Non-pigmented ciliary epithelial cell (primary cell): Measurements from ENCODE around the gene ZNF84.

Source experiments
- DNase-seq: peaks from one replicate; pipeline ENCODE4 v3.0.0-alpha.2; 2010; ENCODE audit warnings: low read depth

The ZNF84 gene

DNA sequence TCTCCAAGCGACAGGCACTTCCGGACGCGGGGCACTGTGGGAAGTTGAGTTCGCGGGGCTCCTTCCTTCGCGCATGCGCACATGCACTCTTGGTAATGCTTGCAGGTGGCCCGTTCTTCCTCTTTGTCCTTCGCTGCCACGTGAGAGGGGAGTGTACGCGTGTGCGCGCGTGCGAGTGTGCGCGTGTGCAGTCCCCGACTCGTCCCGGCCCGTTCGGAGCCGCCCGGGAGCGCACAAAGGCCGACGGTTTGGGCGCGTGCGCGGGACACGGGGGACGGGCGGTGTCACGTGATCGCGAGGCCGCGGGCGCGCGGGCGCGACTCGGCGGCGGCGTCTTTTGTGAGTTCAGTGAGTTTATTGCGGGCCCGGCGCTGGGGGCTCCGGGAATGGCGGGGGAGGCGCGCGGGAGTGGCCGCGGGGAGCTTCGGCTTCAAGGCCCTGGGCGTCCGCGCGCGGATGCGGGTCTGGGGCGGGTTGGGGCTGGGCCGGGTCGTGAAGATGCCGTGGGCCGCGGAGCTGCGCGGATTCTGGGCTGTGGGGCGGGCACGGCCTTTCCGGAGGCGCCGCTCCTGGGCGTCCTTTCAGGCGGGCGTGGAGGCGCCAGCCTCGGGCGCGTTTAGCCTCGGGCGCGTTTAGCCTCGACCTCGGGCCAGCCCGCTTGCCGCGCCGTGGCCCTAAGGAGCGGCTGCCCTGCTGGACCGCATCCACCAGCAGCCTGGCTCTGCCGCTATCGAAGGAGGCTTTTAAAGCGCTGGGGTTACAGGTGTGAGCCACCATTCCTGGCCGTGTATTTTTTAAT lies at the start of gene ZNF84:
TSS of gene ZNF84 (plus strand) at position 303 of the 799 bp plus-strand sequence. CDS start 3,959 bp downstream, outside the sequence.
- peak; percentile 90 for DNase-seq

DNA sequence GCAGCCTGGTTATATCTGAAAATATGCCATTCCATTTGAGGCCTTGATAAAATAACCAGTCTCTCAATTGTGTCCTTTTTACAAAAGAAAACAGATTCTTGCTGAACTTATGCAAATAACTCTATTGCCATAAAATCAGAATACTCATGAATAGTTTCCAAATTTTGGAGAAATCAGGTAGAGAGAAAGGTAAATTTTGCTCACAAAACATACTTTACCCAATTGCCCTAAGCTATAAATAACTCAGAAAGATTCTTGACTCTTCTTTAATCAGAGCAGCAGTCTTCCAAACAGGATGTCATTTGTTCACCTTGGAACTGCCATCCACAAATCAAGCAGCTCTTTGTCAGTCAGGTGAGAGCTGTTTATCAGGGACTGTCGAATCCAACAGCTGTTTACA lies 38.6 kb upstream of the ZNF84 start:
- no peak for DNase-seq

DNA sequence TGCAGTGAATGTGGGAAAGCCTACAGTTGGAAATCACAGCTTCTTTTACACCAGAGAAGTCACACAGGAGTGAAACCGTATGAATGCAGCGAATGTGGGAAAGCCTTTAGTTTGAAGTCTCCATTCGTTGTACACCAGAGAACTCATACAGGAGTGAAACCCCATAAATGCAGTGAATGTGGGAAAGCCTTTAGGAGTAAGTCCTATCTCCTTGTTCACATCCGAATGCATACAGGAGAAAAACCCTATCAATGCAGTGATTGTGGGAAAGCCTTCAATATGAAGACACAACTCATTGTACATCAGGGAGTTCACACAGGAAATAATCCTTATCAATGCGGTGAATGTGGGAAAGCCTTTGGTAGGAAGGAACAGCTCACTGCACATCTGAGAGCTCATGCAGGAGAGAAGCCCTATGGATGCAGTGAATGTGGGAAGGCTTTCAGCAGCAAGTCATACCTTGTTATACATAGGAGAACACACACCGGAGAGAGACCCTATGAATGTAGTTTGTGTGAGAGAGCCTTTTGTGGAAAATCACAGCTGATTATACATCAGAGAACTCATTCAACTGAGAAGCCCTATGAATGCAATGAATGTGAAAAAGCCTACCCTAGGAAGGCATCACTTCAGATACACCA lies 26.5 kb upstream of the ZNF84 start:
- DNase-seq, result no peak

DNA sequence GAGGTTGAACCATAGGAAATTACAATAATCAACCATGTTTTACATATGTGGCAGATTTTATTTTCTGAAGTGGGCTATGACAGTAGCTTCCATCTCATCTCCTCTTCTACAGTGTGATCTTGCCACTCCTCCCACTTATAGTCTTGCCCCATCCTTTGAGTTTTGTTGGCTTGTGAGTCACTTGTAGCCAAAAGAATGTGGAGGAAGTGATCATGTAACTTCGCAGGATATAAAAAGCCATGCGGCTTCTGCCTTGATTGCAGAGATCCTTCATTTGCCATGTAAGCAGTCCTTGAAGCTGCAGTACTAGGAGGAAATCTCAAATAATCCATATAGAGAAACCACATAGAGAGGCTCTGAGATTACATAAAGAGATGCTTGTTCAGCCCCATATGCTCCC lies 13.7 kb upstream of the ZNF84 start:
- no peak for DNase-seq

DNA sequence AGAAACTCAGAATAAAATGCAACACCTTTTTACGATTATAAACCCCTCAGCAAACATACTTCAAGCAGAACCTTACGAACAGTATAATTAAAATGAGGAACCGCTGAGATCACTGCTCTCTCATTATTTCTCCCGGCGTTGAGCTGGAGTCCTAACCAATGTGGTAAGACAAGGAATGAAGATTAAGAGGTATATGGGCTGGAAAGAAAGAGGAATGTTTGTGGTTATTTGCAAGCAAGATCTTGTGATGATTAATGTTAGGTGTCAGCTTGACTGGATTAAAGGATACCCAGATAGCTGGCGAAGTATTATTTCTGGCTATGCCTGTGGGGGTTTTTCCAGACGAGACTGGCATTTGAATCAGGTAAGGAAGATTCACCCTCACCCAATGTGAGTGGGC lies 10.3 kb upstream of the ZNF84 start:
- no peak for DNase-seq

DNA sequence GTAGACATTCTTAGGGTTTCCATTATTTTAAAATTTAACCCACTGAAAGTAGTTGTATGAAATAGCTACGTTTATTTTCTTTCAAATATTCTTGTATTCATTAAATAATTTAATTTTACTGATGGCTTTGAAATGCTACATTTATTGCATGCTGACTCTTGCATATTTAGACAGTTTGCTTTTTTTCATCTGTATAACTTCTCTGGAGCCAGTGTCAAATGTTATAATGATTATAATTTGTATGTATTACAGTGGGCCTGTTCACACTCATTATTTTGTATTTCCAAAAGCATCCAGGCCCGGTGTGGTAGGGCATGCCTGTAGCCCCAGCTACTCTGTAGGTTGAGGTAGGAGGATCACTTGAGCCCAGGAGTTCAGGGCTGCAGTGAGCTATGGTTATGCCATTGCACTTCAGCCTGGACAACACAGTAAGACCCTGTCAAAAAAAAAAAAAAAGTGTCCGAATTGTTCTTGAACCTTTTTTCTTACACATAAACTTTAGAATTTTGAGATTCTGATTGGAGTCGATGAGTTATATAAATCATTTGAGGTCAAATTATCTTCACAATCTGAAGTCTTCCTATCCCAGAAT lies 905 bp downstream of the ZNF84 start:
- no peak for DNase-seq

DNA sequence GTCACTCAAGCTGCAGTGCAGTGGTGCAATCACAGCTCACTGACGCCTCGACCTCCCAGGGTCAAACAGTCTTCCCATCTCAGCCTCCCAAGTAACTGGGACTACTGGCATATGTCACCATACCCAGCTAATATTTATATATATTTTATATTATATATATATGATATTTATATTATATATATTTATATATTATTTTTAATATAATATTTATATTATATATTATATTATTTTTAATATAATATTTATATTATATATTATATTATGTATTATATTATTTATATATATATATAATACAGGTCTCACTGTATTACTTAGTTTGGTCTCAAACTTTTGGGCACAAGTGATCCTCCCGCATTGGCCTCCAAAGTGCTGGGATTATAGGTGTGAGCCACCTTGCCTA lies 9.4 kb downstream of the ZNF84 start:
- DNase-seq, result no peak

DNA sequence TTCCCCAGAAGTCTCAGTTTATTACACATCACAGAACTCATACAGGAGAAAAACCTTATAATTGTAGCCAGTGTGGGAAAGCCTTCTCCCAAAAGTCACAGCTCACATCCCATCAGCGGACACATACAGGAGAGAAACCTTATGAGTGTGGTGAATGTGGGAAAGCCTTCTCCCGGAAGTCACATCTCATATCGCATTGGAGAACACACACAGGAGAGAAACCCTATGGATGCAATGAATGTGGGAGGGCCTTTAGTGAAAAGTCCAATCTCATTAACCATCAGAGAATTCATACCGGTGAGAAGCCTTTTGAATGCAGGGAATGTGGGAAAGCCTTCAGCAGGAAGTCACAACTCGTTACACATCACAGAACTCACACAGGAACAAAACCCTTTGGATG lies 20.1 kb downstream of the ZNF84 start:
- no peak for DNase-seq

DNA sequence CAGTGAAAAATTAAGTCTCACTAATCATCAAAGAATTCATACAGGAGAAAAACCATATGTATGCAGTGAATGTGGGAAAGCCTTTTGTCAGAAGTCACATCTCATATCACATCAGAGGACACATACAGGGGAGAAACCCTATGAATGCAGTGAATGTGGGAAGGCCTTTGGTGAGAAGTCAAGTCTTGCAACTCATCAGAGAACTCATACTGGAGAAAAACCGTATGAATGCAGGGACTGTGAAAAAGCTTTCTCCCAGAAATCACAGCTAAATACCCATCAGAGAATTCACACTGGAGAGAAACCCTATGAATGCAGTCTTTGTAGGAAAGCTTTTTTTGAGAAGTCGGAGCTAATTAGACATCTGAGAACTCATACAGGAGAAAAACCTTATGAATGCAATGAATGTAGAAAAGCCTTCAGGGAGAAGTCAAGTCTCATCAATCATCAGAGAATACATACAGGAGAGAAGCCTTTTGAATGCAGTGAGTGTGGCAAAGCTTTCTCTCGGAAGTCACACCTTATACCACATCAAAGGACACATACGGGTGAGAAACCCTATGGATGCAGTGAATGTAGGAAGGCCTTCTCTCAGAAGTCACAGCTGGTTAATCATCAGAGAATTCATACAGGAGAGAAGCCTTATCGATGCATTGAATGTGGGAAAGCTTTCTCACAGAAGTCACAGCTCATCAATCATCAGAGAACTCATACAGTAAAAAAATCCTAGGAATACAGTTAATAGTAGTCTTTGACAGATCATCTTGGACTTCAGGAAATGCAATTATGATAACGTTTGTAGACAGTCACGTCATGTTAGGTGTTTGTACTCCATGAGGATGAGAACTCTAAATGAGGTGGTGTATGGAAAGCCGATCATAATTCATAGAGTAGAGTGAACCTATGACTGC lies 21.1 kb downstream of the ZNF84 start:
- no peak for DNase-seq

DNA sequence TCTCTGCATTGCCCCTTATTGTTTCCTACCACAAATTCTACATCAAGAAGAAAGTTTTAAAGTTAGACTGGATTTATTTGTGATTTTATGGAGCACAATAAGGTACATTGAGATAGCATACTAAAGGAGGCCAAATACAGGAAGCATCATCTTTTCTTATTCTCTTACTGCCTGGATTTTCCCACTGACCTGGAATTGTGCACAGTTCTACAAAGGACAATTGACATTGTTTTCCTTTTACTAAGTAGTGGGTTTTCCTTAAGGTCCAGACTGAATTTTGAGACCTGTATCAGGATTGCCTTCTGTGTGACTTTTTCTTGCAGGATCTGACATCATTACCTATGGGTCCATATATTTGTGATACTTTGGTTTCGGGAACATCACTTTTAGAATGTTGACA lies 24.6 kb downstream of the ZNF84 start:
- DNase-seq, result no peak

DNA sequence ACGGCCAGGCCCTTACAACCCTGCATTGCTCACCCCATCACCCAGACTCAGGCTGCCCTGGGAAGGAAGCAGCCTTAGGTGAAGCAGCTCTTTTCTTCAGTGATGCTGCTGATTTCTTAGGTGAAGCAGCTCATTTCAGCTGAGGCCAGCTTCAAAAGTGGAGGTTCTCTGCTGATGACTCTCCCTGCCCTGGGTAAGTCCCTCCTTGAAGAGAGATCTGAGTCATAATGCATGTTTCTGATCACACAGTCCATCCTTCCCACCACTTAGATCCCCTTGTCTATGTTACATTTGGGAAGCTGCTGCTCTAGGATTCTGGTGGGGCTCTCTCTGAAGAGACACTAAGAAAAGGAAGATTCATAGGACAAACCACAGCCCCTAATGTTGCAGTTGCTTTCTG lies 26.2 kb downstream of the ZNF84 start:
- DNase-seq, result no peak

DNA sequence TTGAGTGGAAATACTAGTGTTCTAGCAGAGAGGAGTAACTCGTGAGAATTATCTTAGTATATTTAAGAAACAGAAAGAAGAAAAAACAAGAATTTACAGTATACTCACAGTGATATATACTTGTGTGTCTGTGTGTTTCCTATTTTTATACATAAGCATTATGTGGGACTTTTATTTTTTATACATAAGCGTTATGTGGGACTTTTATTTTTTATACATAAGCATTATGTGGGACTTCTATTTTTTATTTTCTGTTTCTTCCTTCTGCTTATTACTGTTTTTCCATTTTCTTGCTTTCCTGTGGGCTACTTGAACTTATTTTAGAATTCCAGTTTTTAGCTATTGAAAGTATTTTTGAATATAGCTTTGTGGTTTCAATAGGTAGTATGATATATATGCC lies 36.5 kb downstream of the ZNF84 start:
- DNase-seq, result no peak

DNA sequence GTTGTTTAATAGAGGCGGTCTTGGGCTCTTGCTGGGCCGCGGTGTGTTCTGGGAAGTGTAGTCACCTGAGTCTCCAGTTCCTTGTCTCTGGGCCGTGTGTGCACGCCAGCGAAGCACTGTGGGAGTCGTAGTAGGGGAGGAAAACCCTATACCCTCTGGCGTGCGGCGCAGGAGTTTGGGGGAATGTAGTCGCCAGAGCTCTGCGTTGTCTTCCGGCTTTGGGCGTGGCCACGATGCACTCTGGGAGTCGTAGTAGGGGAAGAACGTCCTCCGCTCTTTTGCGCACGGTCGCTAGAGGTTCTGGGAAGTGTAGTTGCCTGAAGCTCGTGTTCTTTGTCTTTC lies 42.7 kb downstream of the ZNF84 start:
- peak; percentile 99 for DNase-seq

DNA sequence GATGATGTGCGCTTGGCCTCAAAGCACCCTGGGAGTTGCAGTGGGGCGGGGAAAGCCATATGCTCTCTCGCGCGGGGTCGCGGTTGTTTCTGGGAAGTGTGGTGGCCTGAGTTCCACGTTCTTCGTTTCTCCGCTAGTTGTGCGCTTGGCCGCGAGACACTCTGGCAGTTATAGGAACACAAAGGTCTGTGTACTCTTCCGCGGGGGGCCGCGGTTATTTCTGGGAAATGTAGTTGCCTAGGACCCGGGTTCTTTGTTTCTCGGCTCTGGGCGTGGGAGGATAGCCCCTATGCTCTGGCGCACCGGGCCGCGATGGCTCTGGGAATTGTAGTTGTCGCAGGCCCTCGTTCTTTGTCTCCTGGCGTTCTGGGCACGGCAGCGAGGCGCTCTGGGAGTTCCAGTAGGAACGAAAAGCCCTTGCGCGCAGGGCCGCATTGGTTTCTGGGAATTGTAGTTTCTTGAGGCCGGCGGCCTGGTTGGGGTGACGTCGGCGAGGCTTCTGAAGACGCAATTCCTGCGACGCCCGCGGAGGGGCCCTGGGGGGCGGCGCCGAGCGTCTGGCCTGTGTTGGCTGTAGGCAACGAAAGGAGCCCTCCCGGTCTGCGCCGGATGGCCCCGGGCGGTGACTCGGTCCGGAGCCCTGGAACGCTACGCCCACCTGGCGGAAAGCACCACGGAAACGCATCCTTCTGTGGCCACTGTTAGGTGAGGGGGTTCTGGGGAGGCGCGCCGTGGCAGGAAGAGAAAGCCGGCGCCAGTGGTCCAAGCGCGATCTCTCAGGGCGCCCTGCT lies 43.3 kb downstream of the ZNF84 start, which contains the start of gene ZNF140:
TSS of gene ZNF140 (plus strand) at position 556 of the 791 bp plus-strand sequence. CDS start 398 bp downstream, outside the sequence.
- DNase-seq, result peak; percentile 86

DNA sequence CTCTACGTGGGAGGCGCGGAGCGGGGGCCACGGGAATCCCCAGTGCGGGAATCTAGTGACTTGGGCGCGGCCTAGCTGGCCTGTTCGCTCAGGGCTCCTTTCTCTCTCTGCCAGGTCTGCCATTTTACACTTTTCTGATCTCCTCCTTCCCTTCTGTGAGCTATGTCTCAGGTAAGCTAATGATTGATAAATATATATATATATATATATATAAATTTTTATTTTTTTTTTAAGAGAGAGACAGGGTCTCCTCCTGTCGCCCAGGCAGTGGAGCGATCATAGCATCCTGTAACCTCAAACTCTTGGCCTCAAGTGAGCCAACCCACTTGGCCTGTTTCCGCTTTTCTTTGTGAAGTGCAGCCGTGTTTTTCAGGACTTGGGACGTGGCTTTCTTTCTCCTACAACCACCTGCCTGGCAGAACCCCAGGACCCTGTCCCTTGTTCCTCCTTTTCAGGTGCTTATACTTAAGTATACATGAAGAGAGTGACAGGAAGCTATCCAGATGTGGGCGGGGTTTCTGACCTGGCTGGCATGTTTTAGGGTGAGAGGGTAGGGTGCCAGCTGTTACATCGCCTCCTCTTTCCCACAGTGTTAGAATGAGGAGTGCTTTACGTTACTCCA lies 44.0 kb downstream of the ZNF84 start:
- no peak for DNase-seq

DNA sequence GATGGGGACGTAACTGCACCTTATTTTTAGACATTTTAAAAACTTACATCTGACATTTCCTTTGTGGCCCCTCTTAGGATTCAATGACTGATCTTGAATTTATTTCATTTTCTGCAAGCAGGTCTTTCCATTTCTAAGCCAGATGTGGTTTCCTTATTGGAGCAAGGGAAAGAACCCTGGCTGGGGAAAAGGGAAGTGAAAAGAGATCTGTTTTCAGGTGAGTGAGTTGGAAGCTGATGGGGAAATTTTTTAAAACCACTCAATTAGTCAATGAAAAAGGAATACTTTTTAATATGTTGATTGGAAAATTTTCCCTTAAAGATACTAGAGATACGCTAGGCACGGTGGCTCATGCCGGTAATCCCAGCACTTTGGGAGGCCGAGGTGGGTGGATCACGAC lies 46.0 kb downstream of the ZNF84 start:
- no peak for DNase-seq

DNA sequence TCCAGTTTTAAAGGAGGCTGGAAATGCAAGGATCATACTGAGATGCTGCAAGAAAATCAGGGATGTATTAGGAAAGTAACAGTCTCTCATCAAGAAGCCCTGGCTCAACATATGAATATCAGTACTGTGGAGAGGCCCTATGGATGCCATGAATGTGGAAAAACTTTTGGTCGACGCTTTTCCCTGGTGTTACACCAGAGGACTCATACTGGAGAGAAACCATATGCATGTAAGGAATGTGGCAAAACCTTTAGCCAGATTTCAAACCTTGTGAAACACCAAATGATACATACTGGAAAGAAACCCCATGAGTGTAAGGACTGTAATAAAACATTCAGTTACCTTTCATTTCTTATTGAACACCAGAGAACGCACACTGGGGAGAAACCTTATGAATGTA lies 68.3 kb downstream of the ZNF84 start:
- DNase-seq, result no peak

DNA sequence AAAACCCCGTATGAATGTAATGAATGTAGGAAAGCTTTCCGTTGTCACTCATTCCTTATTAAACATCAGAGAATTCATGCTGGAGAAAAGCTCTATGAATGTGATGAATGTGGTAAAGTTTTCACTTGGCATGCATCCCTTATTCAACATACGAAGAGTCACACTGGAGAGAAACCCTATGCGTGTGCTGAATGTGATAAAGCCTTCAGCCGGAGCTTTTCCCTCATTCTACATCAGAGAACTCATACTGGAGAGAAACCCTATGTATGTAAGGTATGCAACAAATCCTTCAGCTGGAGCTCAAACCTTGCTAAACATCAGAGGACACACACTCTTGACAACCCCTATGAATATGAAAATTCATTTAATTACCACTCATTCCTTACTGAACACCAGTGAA lies 68.9 kb downstream of the ZNF84 start:
- DNase-seq, result no peak

DNA sequence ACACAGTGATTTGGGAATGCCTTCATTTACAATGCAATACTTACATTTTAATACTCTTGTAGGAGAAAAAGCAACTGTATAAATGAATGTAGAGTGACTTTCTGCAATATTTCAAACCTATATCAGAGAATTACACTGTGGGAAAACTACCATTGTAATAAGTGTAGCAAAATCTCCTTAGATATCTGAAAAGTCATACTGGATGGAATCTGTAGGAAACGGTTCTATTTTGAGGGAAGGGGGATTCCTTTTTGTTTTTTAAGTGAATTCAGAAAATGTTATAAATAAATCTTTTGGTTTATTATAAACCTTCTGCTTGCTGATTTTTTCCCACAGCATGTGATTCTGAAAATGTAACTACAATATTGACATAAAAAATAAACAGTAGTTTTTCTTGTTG lies 69.8 kb downstream of the ZNF84 start:
- no peak for DNase-seq

DNA sequence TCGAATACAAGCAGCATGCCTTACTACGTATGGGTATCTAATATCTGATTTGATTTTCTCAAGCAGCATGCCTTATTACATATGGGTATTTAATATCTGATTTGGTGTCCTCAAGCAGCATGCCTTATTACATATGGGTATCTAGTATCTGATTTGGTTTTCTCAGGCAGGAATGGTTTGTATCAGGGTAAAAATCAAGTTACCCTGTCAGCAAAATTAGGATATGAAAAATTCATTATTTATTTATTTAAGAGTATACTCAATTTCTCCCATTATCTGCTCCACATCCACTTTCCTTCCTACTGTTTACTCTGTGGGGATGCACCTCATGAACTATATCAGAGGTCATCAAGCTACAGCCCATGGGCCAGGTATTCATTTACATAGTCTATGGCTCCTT lies 70.8 kb downstream of the ZNF84 start:
- no peak for DNase-seq
